Measurements from ENCODE around the gene FOXJ3.

GRCh38 chr1:42364089-42364488 is 29.1 kb upstream of the FOXJ3 start:
- TF ChIP-seq CTCF (tag by site-specific recombination; IDR thresholded peaks at IDR 0.05) (no peak), ZNF660 (tag by site-specific recombination; IDR thresholded peaks at IDR 0.05) (no peak)

Data from HEK293 (cell line).